Mesendoderm (in vitro differentiated cells): Measurements from ENCODE around the gene CDH2.

Experiments used
- DNase-seq: peaks from one replicate; pipeline ENCODE4 v3.0.0; 2013
- H2AK5ac ChIP-seq: 2 replicates; pipeline ENCODE4 v1.6.1; 2013; ENCODE audit warnings: low read length, inconsistent platforms
- H2BK120ac ChIP-seq: 2 replicates; pipeline ENCODE4 v1.6.1; 2013; ENCODE audit warnings: low read depth, mild to moderate bottlenecking, low read length, moderate library complexity, mixed read lengths
- H2BK15ac ChIP-seq: replicated peaks from 2 replicates; pipeline ENCODE4 v1.6.1; 2013; ENCODE audit warnings: low read depth, mild to moderate bottlenecking, moderate library complexity
- H2BK5ac ChIP-seq: 2 replicates; pipeline ENCODE4 v1.6.1; 2013; ENCODE audit warnings: low read length, inconsistent platforms
- H3K18ac ChIP-seq: 2 replicates; pipeline ENCODE4 v1.6.1; 2013; ENCODE audit warnings: mild to moderate bottlenecking, low read length, mixed read lengths
- H3K23ac ChIP-seq: one replicate; pipeline ENCODE4 v1.6.1; 2013; ENCODE audit warnings: low read length
- H3K27ac ChIP-seq: 2 replicates; pipeline ENCODE4 v1.5.1; 2013; ENCODE audit warnings: low read depth, mild to moderate bottlenecking, inconsistent platforms, low read length, moderate library complexity
- H3K27me3 ChIP-seq: 2 replicates; pipeline ENCODE4 v1.6.1; 2013; ENCODE audit warnings: low read length, control low read depth, mild to moderate bottlenecking, inconsistent platforms; ENCODE audit not compliant: insufficient read depth, poor library complexity
- H3K36me3 ChIP-seq: 2 replicates; pipeline ENCODE4 v1.6.1; 2013; ENCODE audit warnings: low read length, inconsistent platforms; ENCODE audit not compliant: control insufficient read depth, insufficient read depth
- H3K4ac ChIP-seq: one replicate; pipeline ENCODE4 v1.6.1; 2013; ENCODE audit warnings: low read depth, mild to moderate bottlenecking, low read length, moderate library complexity
- H3K4me1 ChIP-seq: 2 replicates; pipeline ENCODE4 v1.6.1; 2013; ENCODE audit warnings: low read depth, low read length, inconsistent platforms; ENCODE audit not compliant: control insufficient read depth
- H3K4me2 ChIP-seq: 2 replicates; pipeline ENCODE4 v1.6.1; 2013; ENCODE audit warnings: low read length
- H3K4me3 ChIP-seq: 2 replicates; pipeline ENCODE4 v1.5.1; 2013; ENCODE audit warnings: mild to moderate bottlenecking, low read length
- H3K56ac ChIP-seq: one replicate; pipeline ENCODE4 v1.6.1; 2013; ENCODE audit warnings: low read length
- H3K79me1 ChIP-seq: 2 replicates; pipeline ENCODE4 v1.6.1; 2013; ENCODE audit warnings: low read length, inconsistent platforms
- H3K79me2 ChIP-seq: 2 replicates; pipeline ENCODE4 v1.6.1; 2013; ENCODE audit warnings: mild to moderate bottlenecking, low read length; ENCODE audit not compliant: control insufficient read depth, insufficient read depth
- H3K9ac ChIP-seq: 2 replicates; pipeline ENCODE4 v1.6.1; 2013; ENCODE audit warnings: low read length, inconsistent platforms
- H4K5ac ChIP-seq: one replicate; pipeline ENCODE4 v1.6.1; 2013; ENCODE audit warnings: low read length
- H4K8ac ChIP-seq: one replicate; pipeline ENCODE4 v1.6.1; 2013; ENCODE audit warnings: low read depth, mild to moderate bottlenecking, control low read depth, low read length, moderate library complexity
- WGBS: extraction: QIAGEN DNeasy Blood & Tissue Kit; methylation state at CpG from one replicate; pipeline ENCODE4 v1.1.7; 2013; ENCODE audit warnings: low lambda C conversion rate, missing lambda C conversion rate; ENCODE audit not compliant: insufficient coverage; ENCODE audit errors: extremely low coverage; 5-methylcytosine and 5-hydroxymethylcytosine counted together

Gene CDH2

GRCh38 chr18:28108814-28109213, 68.1 kb downstream of the CDH2 start:
- H3K56ac ChIP-seq, result peak overlapping the region; percentile 46
- H2BK5ac ChIP-seq, result no peak overlapping the region
- H3K4me1 ChIP-seq, result peaks cover 22% of the 10 kb centered on the region
- no peak overlapping the region for H3K9ac ChIP-seq
- H3K23ac ChIP-seq, result no peak overlapping the region
- peaks cover 20% of the 10 kb centered on the region for H3K79me2 ChIP-seq
- no peak overlapping the region for H3K4me2 ChIP-seq
- no peak overlapping the region for H2BK15ac ChIP-seq
- peaks cover 3% of the 10 kb centered on the region for H3K79me1 ChIP-seq
- H2AK5ac ChIP-seq, result no peak overlapping the region
- peak; percentile 54 for DNase-seq
- H4K8ac ChIP-seq, result no peak overlapping the region
- WGBS, result no CpG with 5 or more reads among the region's 3 CpGs
- no peak overlapping the region for H2BK120ac ChIP-seq
- no peak overlapping the region for H3K4ac ChIP-seq
- H3K27ac ChIP-seq, result peak overlapping the region; percentile 63
- peak overlapping the region; percentile 60 for H3K18ac ChIP-seq
- no peak overlapping the region for H3K4me3 ChIP-seq
- H4K5ac ChIP-seq, result no peak overlapping the region
- no peaks in the 10 kb centered on the region for H3K36me3 ChIP-seq
- no peaks in the 10 kb centered on the region for H3K27me3 ChIP-seq

GRCh38 chr18:28108254-28108653, 68.7 kb downstream of the CDH2 start:
- no peak overlapping the region for H3K23ac ChIP-seq
- H3K9ac ChIP-seq, result no peak overlapping the region
- peaks cover 3% of the 10 kb centered on the region for H3K79me1 ChIP-seq
- no peak overlapping the region for H2AK5ac ChIP-seq
- H4K8ac ChIP-seq, result no peak overlapping the region
- H3K4me3 ChIP-seq, result no peak overlapping the region
- H2BK5ac ChIP-seq, result peak overlapping the region; percentile 56
- peaks cover 22% of the 10 kb centered on the region for H3K4me1 ChIP-seq
- no peak overlapping the region for H3K4me2 ChIP-seq
- H3K36me3 ChIP-seq, result no peaks in the 10 kb centered on the region
- H3K56ac ChIP-seq, result no peak overlapping the region
- DNase-seq, result peak; percentile 55
- H2BK15ac ChIP-seq, result no peak overlapping the region
- peaks cover 20% of the 10 kb centered on the region for H3K79me2 ChIP-seq
- no peak overlapping the region for H4K5ac ChIP-seq
- H2BK120ac ChIP-seq, result no peak overlapping the region
- H3K18ac ChIP-seq, result peak overlapping the region; percentile 80
- H3K27ac ChIP-seq, result peak overlapping the region; percentile 88
- no CpG with 5 or more reads among the region's 1 CpG for WGBS
- H3K27me3 ChIP-seq, result no peaks in the 10 kb centered on the region
- H3K4ac ChIP-seq, result no peak overlapping the region

GRCh38 chr18:28099237-28099636, 77.7 kb downstream of the CDH2 start:
- Histone ChIP-seq H3K27ac (no peak overlapping the region), H3K23ac (no peak overlapping the region), H2BK120ac (no peak overlapping the region), H3K79me2 (peaks cover 4% of the 10 kb centered on the region), H3K9ac (no peak overlapping the region), H3K79me1 (peaks cover 7% of the 10 kb centered on the region), H2BK15ac (no peak overlapping the region), H3K56ac (no peak overlapping the region), H3K4me2 (no peak overlapping the region), H3K27me3 (no peaks in the 10 kb centered on the region), H2BK5ac (no peak overlapping the region), H4K8ac (no peak overlapping the region), H3K18ac (no peak overlapping the region), H3K4me3 (no peak overlapping the region), H4K5ac (no peak overlapping the region), H3K36me3 (no peaks in the 10 kb centered on the region), H3K4me1 (no peaks in the 10 kb centered on the region), H3K4ac (no peak overlapping the region), H2AK5ac (no peak overlapping the region)
- no peak for DNase-seq

GRCh38 chr18:28095631-28096030, 81.3 kb downstream of the CDH2 start:
- WGBS, result no CpG with 5 or more reads among the region's 4 CpGs
- H3K36me3 ChIP-seq, result no peaks in the 10 kb centered on the region
- no peak overlapping the region for H3K27ac ChIP-seq

GRCh38 chr18:28095041-28095440, 81.9 kb downstream of the CDH2 start:
- peaks cover 4% of the 10 kb centered on the region for H3K4me1 ChIP-seq

More at GRCh38 chr18:28095631-28096030, 81.3 kb downstream of the CDH2 start:
- no peaks in the 10 kb centered on the region for H3K27me3 ChIP-seq
- peaks cover 6% of the 10 kb centered on the region for H3K79me2 ChIP-seq
- H4K8ac ChIP-seq, result no peak overlapping the region
- no peak overlapping the region for H3K18ac ChIP-seq
- no peak overlapping the region for H3K9ac ChIP-seq
- H3K23ac ChIP-seq, result no peak overlapping the region
- H3K79me1 ChIP-seq, result peaks cover 8% of the 10 kb centered on the region
- peaks cover 4% of the 10 kb centered on the region for H3K4me1 ChIP-seq
- H3K4me3 ChIP-seq, result no peak overlapping the region
- no peak overlapping the region for H2BK120ac ChIP-seq
- H3K56ac ChIP-seq, result no peak overlapping the region
- H4K5ac ChIP-seq, result no peak overlapping the region
- no peak for DNase-seq
- no peak overlapping the region for H3K4ac ChIP-seq
- H2BK15ac ChIP-seq, result no peak overlapping the region
- H2AK5ac ChIP-seq, result no peak overlapping the region
- no peak overlapping the region for H2BK5ac ChIP-seq
- no peak overlapping the region for H3K4me2 ChIP-seq

GRCh38 chr18:28091197-28091596, 85.7 kb downstream of the CDH2 start:
- Histone ChIP-seq H3K4ac (no peak overlapping the region), H2AK5ac (no peak overlapping the region), H2BK15ac (no peak overlapping the region), H2BK5ac (no peak overlapping the region), H3K4me2 (no peak overlapping the region), H3K27me3 (no peaks in the 10 kb centered on the region), H3K23ac (no peak overlapping the region), H3K36me3 (no peaks in the 10 kb centered on the region), H3K27ac (no peak overlapping the region), H4K8ac (no peak overlapping the region), H3K9ac (no peak overlapping the region), H3K79me1 (peaks cover 6% of the 10 kb centered on the region), H3K4me3 (no peak overlapping the region), H3K56ac (no peak overlapping the region), H3K18ac (no peak overlapping the region), H4K5ac (no peak overlapping the region), H3K79me2 (peaks cover 6% of the 10 kb centered on the region), H3K4me1 (peaks cover 17% of the 10 kb centered on the region), H2BK120ac (no peak overlapping the region)
- no CpG with 5 or more reads among the region's 2 CpGs for WGBS
- no peak for DNase-seq

More at GRCh38 chr18:28095041-28095440, 81.9 kb downstream of the CDH2 start:
- Histone ChIP-seq H2BK120ac (no peak overlapping the region), H3K23ac (no peak overlapping the region), H2BK5ac (no peak overlapping the region), H3K9ac (no peak overlapping the region), H3K56ac (no peak overlapping the region), H3K4me3 (no peak overlapping the region), H3K4me2 (no peak overlapping the region), H2BK15ac (no peak overlapping the region), H3K27me3 (no peaks in the 10 kb centered on the region), H4K5ac (no peak overlapping the region), H3K18ac (no peak overlapping the region), H3K4ac (no peak overlapping the region), H4K8ac (no peak overlapping the region), H3K27ac (no peak overlapping the region), H2AK5ac (no peak overlapping the region), H3K79me1 (peaks cover 10% of the 10 kb centered on the region), H3K36me3 (no peaks in the 10 kb centered on the region), H3K79me2 (peaks cover 6% of the 10 kb centered on the region)
- no peak for DNase-seq
- no CpG with 5 or more reads among the region's 3 CpGs for WGBS
